ENCODE results near the gene OR2AG1.

OR2AG1 gene

DNA sequence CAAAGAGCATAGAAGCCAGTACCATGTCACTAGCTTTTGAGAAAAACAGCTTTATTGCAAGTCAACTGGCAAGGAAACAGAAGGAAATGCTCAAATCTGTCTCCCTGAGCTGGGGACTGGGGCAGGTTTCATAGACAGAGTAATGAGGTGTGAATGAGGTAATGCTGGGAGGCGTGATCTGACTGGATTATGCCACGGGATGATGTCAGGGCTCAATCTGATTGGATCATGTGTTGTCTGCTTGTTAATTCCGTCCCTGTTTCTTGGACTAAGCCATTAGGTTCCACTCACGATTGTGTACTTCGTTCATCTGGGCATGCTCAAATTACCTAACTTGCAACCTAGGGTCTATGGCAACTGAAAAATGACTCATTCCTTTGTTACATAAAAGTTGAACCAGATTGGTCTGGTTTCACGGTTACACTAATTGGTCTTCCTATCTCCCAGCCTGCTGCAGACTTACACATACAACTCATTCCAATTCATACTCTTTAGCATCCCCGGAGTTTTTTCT is 42.5 kb downstream of the OR2AG1 start:
- WGBS, 2 donors (ENCODE audit: extremely low coverage in 2 of 2, insufficient read length in 2 of 2, insufficient replicate concordance in 1 of 2), result no CpG with 5 or more reads among the region's 7 CpGs
- Histone ChIP-seq H3K79me1 (ENCODE audit: low read depth, low read length) (no peaks in the 10 kb centered on the region), H3K14ac (ENCODE audit: low read length) (no peak overlapping the region), H3K4ac (ENCODE audit: low read length) (no peak overlapping the region), H2BK12ac (ENCODE audit: low read length) (no peak overlapping the region), H3K9ac (ENCODE audit: low read depth, low read length, poor library complexity) (no peak overlapping the region), H3K36me3 (replicated peaks in 1 of 2; ENCODE audit: control insufficient read depth in 2 of 2, insufficient read depth in 2 of 2, low read length in 2 of 2) (no peaks in the 10 kb centered on the region), H3K18ac (ENCODE audit: low read length) (no peak overlapping the region), H2BK5ac (ENCODE audit: low read length) (no peak overlapping the region), H3K23ac (ENCODE audit: low read depth, low read length, poor library complexity) (no peak overlapping the region), H3K27ac (replicated peaks; ENCODE audit: low read length) (no peak overlapping the region), H2BK120ac (ENCODE audit: low read depth, low read length) (no peak overlapping the region), H2BK15ac (ENCODE audit: low read length) (no peak overlapping the region), H3K4me1 (ENCODE audit: control insufficient read depth in 2 of 2, insufficient read depth in 1 of 2, low read depth in 1 of 2, low read length in 2 of 2) (no peaks in the 10 kb centered on the region), H2AK5ac (ENCODE audit: low read depth, low read length) (no peak overlapping the region), H4K91ac (ENCODE audit: low read depth, low read length, poor library complexity) (no peak overlapping the region), H3K9me3 (replicated peaks in 1 of 2; ENCODE audit: control insufficient read depth in 2 of 2, insufficient read depth in 1 of 2, low read depth in 1 of 2, low read length in 2 of 2) (peaks cover 0 to 3% of the 10 kb centered on the region in 2 donors), H2AFZ (ENCODE audit: low read length) (peak overlapping the region; percentile 8), H3K4me2 (ENCODE audit: insufficient read depth, low read length, poor library complexity, severe bottlenecking) (no peak overlapping the region), H3K4me3 (ENCODE audit: low read length in 2 of 2) (no peak overlapping the region), H4K8ac (ENCODE audit: low read depth, low read length) (no peak overlapping the region), H3K27me3 (ENCODE audit: control insufficient read depth in 3 of 3, insufficient read depth in 3 of 3, low read depth in 1 of 3, low read length in 3 of 3) (no peaks in the 10 kb centered on the region)
- DNase-seq (ENCODE audit: low spot score), result no peak

DNA sequence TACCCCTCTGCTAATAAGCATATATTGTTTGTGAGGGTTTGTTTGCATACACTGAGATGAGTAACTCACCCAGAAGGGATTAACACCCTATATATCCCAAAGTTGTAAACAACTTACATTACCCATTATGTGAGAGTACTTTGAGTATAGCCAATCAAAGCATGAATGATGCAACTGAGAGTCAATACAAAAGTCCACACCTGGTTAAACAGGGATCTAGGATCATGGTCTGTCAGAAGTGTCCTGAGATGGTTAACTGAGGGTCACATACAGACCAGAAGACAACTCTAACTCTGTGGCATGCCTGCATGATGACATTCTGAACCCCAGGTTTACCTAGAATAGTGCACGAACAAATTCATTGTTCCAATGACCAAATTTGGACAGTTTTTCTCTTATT is 45.3 kb downstream of the OR2AG1 start:
- Histone ChIP-seq H3K9me3 (replicated peaks in 1 of 2; ENCODE audit: control insufficient read depth in 2 of 2, insufficient read depth in 1 of 2, low read depth in 1 of 2, low read length in 2 of 2) (no peaks in the 10 kb centered on the region), H2AK5ac (ENCODE audit: low read depth, low read length) (no peak overlapping the region), H3K14ac (ENCODE audit: low read length) (no peak overlapping the region), H3K9ac (ENCODE audit: low read depth, low read length, poor library complexity) (no peak overlapping the region), H3K4ac (ENCODE audit: low read length) (no peak overlapping the region), H3K4me1 (ENCODE audit: control insufficient read depth in 2 of 2, insufficient read depth in 1 of 2, low read depth in 1 of 2, low read length in 2 of 2) (peaks cover 0 to under 1% of the 10 kb centered on the region in 2 donors), H3K23ac (ENCODE audit: low read depth, low read length, poor library complexity) (no peak overlapping the region), H3K36me3 (replicated peaks in 1 of 2; ENCODE audit: control insufficient read depth in 2 of 2, insufficient read depth in 2 of 2, low read length in 2 of 2) (no peaks in the 10 kb centered on the region), H4K8ac (ENCODE audit: low read depth, low read length) (no peak overlapping the region), H2BK120ac (ENCODE audit: low read depth, low read length) (no peak overlapping the region), H2BK15ac (ENCODE audit: low read length) (no peak overlapping the region), H2BK5ac (ENCODE audit: low read length) (no peak overlapping the region), H3K27ac (replicated peaks; ENCODE audit: low read length) (no peak overlapping the region), H3K4me3 (ENCODE audit: low read length in 2 of 2) (no peak overlapping the region), H3K18ac (ENCODE audit: low read length) (no peak overlapping the region), H2AFZ (ENCODE audit: low read length) (no peak overlapping the region), H3K27me3 (ENCODE audit: control insufficient read depth in 3 of 3, insufficient read depth in 3 of 3, low read depth in 1 of 3, low read length in 3 of 3) (no peaks in the 10 kb centered on the region), H3K4me2 (ENCODE audit: insufficient read depth, low read length, poor library complexity, severe bottlenecking) (no peak overlapping the region), H4K91ac (ENCODE audit: low read depth, low read length, poor library complexity) (no peak overlapping the region), H3K79me1 (ENCODE audit: low read depth, low read length) (no peaks in the 10 kb centered on the region), H2BK12ac (ENCODE audit: low read length) (no peak overlapping the region)
- DNase-seq (ENCODE audit: low spot score), result no peak
- WGBS, 2 donors (ENCODE audit: extremely low coverage in 2 of 2, insufficient read length in 2 of 2, insufficient replicate concordance in 1 of 2), result no CpG with 5 or more reads among the region's 1 CpG

DNA sequence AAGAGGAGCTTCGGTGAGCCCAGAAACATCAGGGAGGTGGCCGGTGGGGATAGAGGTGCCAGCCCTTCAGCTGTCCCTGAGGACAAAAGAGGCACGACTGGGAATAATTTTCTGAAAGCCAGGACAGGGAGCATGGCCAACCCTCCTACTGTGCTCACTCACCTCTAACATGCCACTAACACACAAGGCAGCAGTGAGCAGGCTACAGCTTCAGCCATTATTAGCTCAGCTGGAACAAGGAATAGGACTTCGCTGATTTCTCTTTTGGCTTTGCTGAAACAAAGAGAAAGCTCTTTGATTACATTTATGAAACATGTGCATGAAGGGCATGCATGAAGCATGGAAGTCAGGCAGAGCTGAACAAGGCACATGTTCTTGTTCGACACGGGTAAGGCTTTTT is 50.5 kb downstream of the OR2AG1 start:
- Histone ChIP-seq H2BK12ac (ENCODE audit: low read length) (no peak overlapping the region), H3K36me3 (replicated peaks in 1 of 2; ENCODE audit: control insufficient read depth in 2 of 2, insufficient read depth in 2 of 2, low read length in 2 of 2) (no peaks in the 10 kb centered on the region), H3K4me3 (ENCODE audit: low read length in 2 of 2) (no peak overlapping the region), H3K27ac (replicated peaks; ENCODE audit: low read length) (no peak overlapping the region), H3K9me3 (replicated peaks in 1 of 2; ENCODE audit: control insufficient read depth in 2 of 2, insufficient read depth in 1 of 2, low read depth in 1 of 2, low read length in 2 of 2) (no peaks in the 10 kb centered on the region), H3K4me1 (ENCODE audit: control insufficient read depth in 2 of 2, insufficient read depth in 1 of 2, low read depth in 1 of 2, low read length in 2 of 2) (peaks cover 5 to 8% of the 10 kb centered on the region in 2 donors), H4K8ac (ENCODE audit: low read depth, low read length) (no peak overlapping the region), H2BK5ac (ENCODE audit: low read length) (no peak overlapping the region), H3K18ac (ENCODE audit: low read length) (no peak overlapping the region), H3K23ac (ENCODE audit: low read depth, low read length, poor library complexity) (no peak overlapping the region), H3K9ac (ENCODE audit: low read depth, low read length, poor library complexity) (no peak overlapping the region), H2BK15ac (ENCODE audit: low read length) (no peak overlapping the region), H3K4me2 (ENCODE audit: insufficient read depth, low read length, poor library complexity, severe bottlenecking) (no peak overlapping the region), H3K14ac (ENCODE audit: low read length) (no peak overlapping the region), H3K27me3 (ENCODE audit: control insufficient read depth in 3 of 3, insufficient read depth in 3 of 3, low read depth in 1 of 3, low read length in 3 of 3) (no peaks in the 10 kb centered on the region), H2BK120ac (ENCODE audit: low read depth, low read length) (no peak overlapping the region), H4K91ac (ENCODE audit: low read depth, low read length, poor library complexity) (no peak overlapping the region), H3K79me1 (ENCODE audit: low read depth, low read length) (no peaks in the 10 kb centered on the region), H2AFZ (ENCODE audit: low read length) (peak overlapping the region; percentile 65), H2AK5ac (ENCODE audit: low read depth, low read length) (no peak overlapping the region), H3K4ac (ENCODE audit: low read length) (no peak overlapping the region)
- WGBS, 2 donors (ENCODE audit: extremely low coverage in 2 of 2, insufficient read length in 2 of 2, insufficient replicate concordance in 1 of 2), result no CpG with 5 or more reads among the region's 6 CpGs
- no peak for DNase-seq (ENCODE audit: low spot score)

DNA sequence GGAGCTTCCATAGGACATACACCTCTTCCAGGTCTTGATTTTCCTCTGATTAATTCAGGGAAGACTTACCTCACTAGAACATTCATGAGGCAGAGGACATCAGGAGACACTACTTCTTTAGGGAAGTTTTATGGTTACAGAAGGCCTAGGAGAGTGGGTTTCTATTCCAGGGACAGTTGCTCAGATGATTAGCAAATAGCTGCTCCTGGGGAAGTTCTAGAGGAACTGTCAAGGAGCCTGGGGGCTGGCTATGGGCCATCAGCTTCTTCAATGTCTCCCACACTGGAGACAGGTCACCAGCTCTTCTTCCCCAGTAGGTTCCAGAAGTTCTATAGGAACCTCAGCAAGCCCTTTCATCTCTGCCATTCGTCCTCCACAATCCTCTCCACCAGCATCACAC is 51.2 kb downstream of the OR2AG1 start:
- no peak overlapping the region for H3K14ac ChIP-seq (ENCODE audit: low read length)
- peak overlapping the region; percentile 65 for H2AFZ ChIP-seq (ENCODE audit: low read length)
- H3K4me1 ChIP-seq (ENCODE audit: control insufficient read depth in 2 of 2, insufficient read depth in 1 of 2, low read depth in 1 of 2, low read length in 2 of 2), result peaks cover 5 to 8% of the 10 kb centered on the region in 2 donors
- H2BK120ac ChIP-seq (ENCODE audit: low read depth, low read length), result no peak overlapping the region
- H3K23ac ChIP-seq (ENCODE audit: low read depth, low read length, poor library complexity), result no peak overlapping the region
- no peaks in the 10 kb centered on the region for H3K27me3 ChIP-seq (ENCODE audit: control insufficient read depth in 3 of 3, insufficient read depth in 3 of 3, low read depth in 1 of 3, low read length in 3 of 3)
- no peak overlapping the region for H3K4me3 ChIP-seq (ENCODE audit: low read length in 2 of 2)
- H2BK15ac ChIP-seq (ENCODE audit: low read length), result no peak overlapping the region
- no peak overlapping the region for H3K9ac ChIP-seq (ENCODE audit: low read depth, low read length, poor library complexity)
- H3K9me3 ChIP-seq (replicated peaks in 1 of 2; ENCODE audit: control insufficient read depth in 2 of 2, insufficient read depth in 1 of 2, low read depth in 1 of 2, low read length in 2 of 2), result no peaks in the 10 kb centered on the region
- H4K8ac ChIP-seq (ENCODE audit: low read depth, low read length), result no peak overlapping the region
- WGBS, 2 donors (ENCODE audit: extremely low coverage in 2 of 2, insufficient read length in 2 of 2, insufficient replicate concordance in 1 of 2), result no CpG with 5 or more reads among the region's 1 CpG
- DNase-seq (ENCODE audit: low spot score), result no peak
- no peak overlapping the region for H2BK5ac ChIP-seq (ENCODE audit: low read length)
- H3K18ac ChIP-seq (ENCODE audit: low read length), result no peak overlapping the region
- H2AK5ac ChIP-seq (ENCODE audit: low read depth, low read length), result no peak overlapping the region
- no peaks in the 10 kb centered on the region for H3K79me1 ChIP-seq (ENCODE audit: low read depth, low read length)
- H4K91ac ChIP-seq (ENCODE audit: low read depth, low read length, poor library complexity), result no peak overlapping the region
- no peak overlapping the region for H3K4ac ChIP-seq (ENCODE audit: low read length)
- no peaks in the 10 kb centered on the region for H3K36me3 ChIP-seq (replicated peaks in 1 of 2; ENCODE audit: control insufficient read depth in 2 of 2, insufficient read depth in 2 of 2, low read length in 2 of 2)
- no peak overlapping the region for H2BK12ac ChIP-seq (ENCODE audit: low read length)
- no peak overlapping the region for H3K4me2 ChIP-seq (ENCODE audit: insufficient read depth, low read length, poor library complexity, severe bottlenecking)
- no peak overlapping the region for H3K27ac ChIP-seq (replicated peaks; ENCODE audit: low read length)

Measured in neuronal stem cell (in vitro differentiated cells).